ENCODE data around the gene PPP2R3B. TPM values are rescaled to one million over a fixed set of nuclear protein-coding genes. Genes with fewer than 3 reads are reported as not detected.

The PPP2R3B gene
- polyA plus RNA-seq, 1 donor (not counting 4 experiments of a cell fraction or from before 2014, with no cell fraction given): 6.6 TPM

GRCh38 chrX:431492-432111 is 44.9 kb upstream of the PPP2R3B start:
- peaks cover 2% of the 10 kb centered on the region for H3K9me3 ChIP-seq (ENCODE audit: control insufficient read depth, low read depth, low read length)
- no peak overlapping the region for H2AFZ ChIP-seq (ENCODE audit: control insufficient read depth, low read length)
- H3K79me2 ChIP-seq (ENCODE audit: control insufficient read depth, insufficient read depth, low read length): no peaks in the 10 kb centered on the region
- H3K27me3 ChIP-seq (ENCODE audit: control insufficient read depth, extremely low read depth, insufficient read depth, low read length): no peaks in the 10 kb centered on the region
- H3K27ac ChIP-seq (ENCODE audit: control insufficient read depth, insufficient read depth, low read length): no peak overlapping the region
- dilution Hi-C loops (cut with MboI; ENCODE audit: extremely low pct_ligation_motif_present, low sequenced_read_pairs): no loop called here
- H3K9ac ChIP-seq (ENCODE audit: control insufficient read depth, extremely low read depth, insufficient read depth, low read length): no peak overlapping the region
- no peak overlapping the region for H3K4me3 ChIP-seq (ENCODE audit: control insufficient read depth in 2 of 3, extremely low read depth in 1 of 3, insufficient read depth in 2 of 3, low read depth in 1 of 3, low read length in 3 of 3)
- H3K9me1 ChIP-seq (ENCODE audit: control insufficient read depth, extremely low read depth, insufficient read depth, low read length): no peaks in the 10 kb centered on the region
- FAIRE-seq: no peak
- no peaks in the 10 kb centered on the region for H3K36me3 ChIP-seq (ENCODE audit: control insufficient read depth in 2 of 2, extremely low read depth in 1 of 2, insufficient read depth in 2 of 2, low read length in 2 of 2)
- TF ChIP-seq CTCF (optimal IDR thresholded peaks at IDR 0.05 in 1 of 3, IDR thresholded peaks at IDR 0.05 in 1 of 3, conservative IDR thresholded peaks at IDR 0.05 in 1 of 3; ENCODE audit: extremely low read depth in 1 of 3, insufficient read depth in 2 of 3, low read length in 3 of 3) (no peak), EZH2 (IDR thresholded peaks at IDR 0.05; ENCODE audit: low read length) (no peak)
- DNase-seq (ENCODE audit: low read depth, low spot score): no peak
- H3K4me2 ChIP-seq (ENCODE audit: control insufficient read depth, extremely low read depth, insufficient read depth, low read depth, low read length): no peak overlapping the region
- H3K4me1 ChIP-seq (ENCODE audit: control insufficient read depth, extremely low read depth, insufficient read depth, low read length): no peaks in the 10 kb centered on the region
- no peaks in the 10 kb centered on the region for H4K20me1 ChIP-seq (ENCODE audit: control insufficient read depth, extremely low read depth, insufficient read depth, low read length)

- H3K36me3 ChIP-seq (ENCODE audit: control insufficient read depth in 2 of 2, extremely low read depth in 1 of 2, insufficient read depth in 2 of 2, low read length in 2 of 2): no peaks in the 10 kb centered on the region
- no peaks in the 10 kb centered on the region for H3K9me1 ChIP-seq (ENCODE audit: control insufficient read depth, extremely low read depth, insufficient read depth, low read length)
- H2AFZ ChIP-seq (ENCODE audit: control insufficient read depth, low read length): no peak overlapping the region
- no peaks in the 10 kb centered on the region for H3K4me1 ChIP-seq (ENCODE audit: control insufficient read depth, extremely low read depth, insufficient read depth, low read length)
- no peaks in the 10 kb centered on the region for H4K20me1 ChIP-seq (ENCODE audit: control insufficient read depth, extremely low read depth, insufficient read depth, low read length)
- H3K9ac ChIP-seq (ENCODE audit: control insufficient read depth, extremely low read depth, insufficient read depth, low read length): no peak overlapping the region
- H3K4me3 ChIP-seq (ENCODE audit: control insufficient read depth in 2 of 3, extremely low read depth in 1 of 3, insufficient read depth in 2 of 3, low read depth in 1 of 3, low read length in 3 of 3): no peak overlapping the region
- H3K4me2 ChIP-seq (ENCODE audit: control insufficient read depth, extremely low read depth, insufficient read depth, low read depth, low read length): no peak overlapping the region
- H3K79me2 ChIP-seq (ENCODE audit: control insufficient read depth, insufficient read depth, low read length): no peaks in the 10 kb centered on the region
- H3K27ac ChIP-seq (ENCODE audit: control insufficient read depth, insufficient read depth, low read length): no peak overlapping the region
- dilution Hi-C loops (cut with MboI; ENCODE audit: extremely low pct_ligation_motif_present, low sequenced_read_pairs): no loop called here
- FAIRE-seq (no peak), DNase-seq (ENCODE audit: low read depth, low spot score) (no peak)
- TF ChIP-seq CTCF (optimal IDR thresholded peaks at IDR 0.05 in 1 of 3, IDR thresholded peaks at IDR 0.05 in 1 of 3, conservative IDR thresholded peaks at IDR 0.05 in 1 of 3; ENCODE audit: extremely low read depth in 1 of 3, insufficient read depth in 2 of 3, low read length in 3 of 3) (no peak), EZH2 (IDR thresholded peaks at IDR 0.05; ENCODE audit: low read length) (no peak)
- H3K27me3 ChIP-seq (ENCODE audit: control insufficient read depth, extremely low read depth, insufficient read depth, low read length): no peaks in the 10 kb centered on the region
- peaks cover 2% of the 10 kb centered on the region for H3K9me3 ChIP-seq (ENCODE audit: control insufficient read depth, low read depth, low read length)
Observed at GRCh38 chrX:431056-431455, 44.3 kb upstream of the PPP2R3B start.
